ENCODE results near the gene TIRAP.

DNA sequence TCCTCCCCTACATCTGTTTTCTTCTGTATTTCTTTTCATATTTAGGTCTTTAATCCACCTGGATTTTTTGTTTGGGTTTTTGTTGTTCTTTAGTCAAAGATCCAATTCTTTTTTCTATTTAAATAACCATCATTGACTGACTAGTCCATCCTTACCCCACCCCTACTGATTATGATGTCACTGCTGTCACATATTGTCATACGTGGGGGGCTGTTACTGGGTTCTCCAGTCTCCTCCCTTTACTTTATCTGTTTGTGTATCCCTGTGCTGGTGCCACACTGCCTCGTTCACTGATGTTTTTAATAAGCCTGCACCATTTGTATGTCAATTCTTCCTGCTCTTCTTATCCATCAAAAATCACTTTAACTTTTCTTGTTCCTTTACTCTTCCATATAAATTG lies 14.1 kb downstream of the TIRAP start:
- TF ChIP-seq, protein P1, sequence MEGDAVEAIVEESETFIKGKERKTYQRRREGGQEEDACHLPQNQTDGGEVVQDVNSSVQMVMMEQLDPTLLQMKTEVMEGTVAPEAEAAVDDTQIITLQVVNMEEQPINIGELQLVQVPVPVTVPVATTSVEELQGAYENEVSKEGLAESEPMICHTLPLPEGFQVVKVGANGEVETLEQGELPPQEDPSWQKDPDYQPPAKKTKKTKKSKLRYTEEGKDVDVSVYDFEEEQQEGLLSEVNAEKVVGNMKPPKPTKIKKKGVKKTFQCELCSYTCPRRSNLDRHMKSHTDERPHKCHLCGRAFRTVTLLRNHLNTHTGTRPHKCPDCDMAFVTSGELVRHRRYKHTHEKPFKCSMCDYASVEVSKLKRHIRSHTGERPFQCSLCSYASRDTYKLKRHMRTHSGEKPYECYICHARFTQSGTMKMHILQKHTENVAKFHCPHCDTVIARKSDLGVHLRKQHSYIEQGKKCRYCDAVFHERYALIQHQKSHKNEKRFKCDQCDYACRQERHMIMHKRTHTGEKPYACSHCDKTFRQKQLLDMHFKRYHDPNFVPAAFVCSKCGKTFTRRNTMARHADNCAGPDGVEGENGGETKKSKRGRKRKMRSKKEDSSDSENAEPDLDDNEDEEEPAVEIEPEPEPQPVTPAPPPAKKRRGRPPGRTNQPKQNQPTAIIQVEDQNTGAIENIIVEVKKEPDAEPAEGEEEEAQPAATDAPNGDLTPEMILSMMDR (IDR thresholded peaks at IDR 0.05): no peak
- TF ChIP-seq POLR2A (IDR thresholded peaks at IDR 0.05): no peak
